A673 (cell line): ENCODE data around the gene MAP3K5. TPM values are rescaled to one million over a fixed set of nuclear protein-coding genes. Genes with fewer than 3 reads are reported as not detected.

Experiments
- BruUV-seq: library from RNA; stranded (reverse); fragments of 400-500 nt; replicated peaks from 2 replicates; lab custom pipeline; 2021; lab: Mats Ljungman, UMichigan
- CTCF ChIA-PET: fragments of 300-600 bp; sonication (Branson Sonifier 250); formaldehyde crosslinking; loops from one replicate; lab custom pipeline; 2022; ENCODE audit warnings: antibody characterized with exemption; lab: Charles Lee
- POLR2A ChIA-PET: fragments of 300-600 bp; sonication (Branson Sonifier 250); formaldehyde crosslinking; loops from one replicate; lab custom pipeline; 2022; ENCODE audit warnings: antibody characterized with exemption; ENCODE audit not compliant: low non-redundant PET; lab: Charles Lee
- DNase-seq: peaks from one replicate; pipeline ENCODE4 v3.0.0-alpha.2; 2015; ENCODE audit warnings: low spot score
- H3K27ac ChIP-seq: fragments of 200-600 bp; sonication (generic); 2 replicates; pipeline ENCODE4 v1.5.1; 2016; ENCODE audit warnings: mixed run types, low read depth, mild to moderate bottlenecking, mixed read lengths, antibody characterized with exemption, low read length; ENCODE audit not compliant: poor library complexity, severe bottlenecking
- H3K27me3 ChIP-seq: fragments of 200-600 bp; sonication (generic); replicated peaks from 2 replicates; pipeline ENCODE4 v1.6.1; 2017; ENCODE audit warnings: mixed run types, low read depth, mild to moderate bottlenecking, mixed read lengths, antibody characterized with exemption, low read length; ENCODE audit not compliant: insufficient read depth, poor library complexity
- H3K36me3 ChIP-seq: fragments of 200-600 bp; sonication (generic); 2 replicates; pipeline ENCODE4 v1.6.1; 2016; ENCODE audit warnings: mixed run types, mild to moderate bottlenecking, mixed read lengths, antibody characterized with exemption, low read length; ENCODE audit not compliant: insufficient read depth, poor library complexity, severe bottlenecking
- H3K4me1 ChIP-seq: fragments of 200-600 bp; sonication (generic); 2 replicates; pipeline ENCODE4 v1.6.1; 2017; ENCODE audit warnings: mixed run types, mild to moderate bottlenecking, mixed read lengths, antibody characterized with exemption, low read length; ENCODE audit not compliant: insufficient read depth, poor library complexity, severe bottlenecking
- H3K4me3 ChIP-seq: fragments of 200-600 bp; sonication (generic); 2 replicates; pipeline ENCODE4 v1.5.1; 2016; ENCODE audit warnings: low read depth, mixed run types, mild to moderate bottlenecking, mixed read lengths, low read length; ENCODE audit not compliant: poor library complexity, severe bottlenecking
- H3K9me3 ChIP-seq: fragments of 200-600 bp; sonication (generic); 2 replicates; pipeline ENCODE4 v1.6.1; 2016; ENCODE audit warnings: mixed run types, low read depth, mild to moderate bottlenecking, mixed read lengths, antibody characterized with exemption, low read length; ENCODE audit not compliant: poor library complexity, severe bottlenecking
- CTCF ChIP-seq: fragments of 300-800, 200-600 bp; sonication (generic); conservative IDR thresholded peaks from 2 replicates; pipeline ENCODE4 v1.5.1; 2017; ENCODE audit warnings: low read depth, mild to moderate bottlenecking, antibody characterized with exemption, low read length, moderate library complexity, mixed read lengths
- EZH2 ChIP-seq: fragments of 200-600 bp; sonication (generic); IDR thresholded peaks from 2 replicates; pipeline ENCODE4 v1.6.1; 2017; ENCODE audit warnings: borderline replicate concordance, low read depth, mild to moderate bottlenecking, mixed read lengths, antibody characterized with exemption, low read length; ENCODE audit not compliant: poor library complexity, severe bottlenecking
- intact Hi-C: fragments of 100-400 bp; cut with micrococcal nuclease; formaldehyde crosslinking; loops from one replicate; pipeline ENCODE4 v1.10.0; 2022; ENCODE audit not compliant: unreplicated experiment
- total RNA-seq: library from RNA; stranded (reverse); gene quantifications from 2 replicates; pipeline ENCODE4 v1.2.3, GENCODE V29; 2021

MAP3K5 gene
- total RNA-seq, 1 experiment from 2014 or later = 5.4 TPM

DNA sequence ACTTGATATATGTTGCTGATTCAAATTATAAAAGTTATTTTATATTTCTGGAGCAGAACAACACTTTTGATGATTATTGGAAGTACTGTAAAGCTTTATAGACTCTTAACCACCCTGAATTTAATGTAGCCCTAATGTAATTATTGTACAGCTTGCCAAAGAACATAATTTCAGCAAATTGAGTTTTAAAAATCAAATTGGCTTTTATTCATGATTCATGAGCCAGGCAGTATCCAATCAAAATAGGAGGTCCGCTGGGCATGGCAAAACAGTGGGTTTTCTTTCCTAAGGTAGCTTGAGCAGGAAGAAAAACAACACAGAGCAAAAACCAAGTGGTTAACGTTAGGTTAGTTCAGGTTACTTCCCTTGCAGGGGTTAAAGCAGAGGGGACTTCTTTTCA lies 177.3 kb downstream of the MAP3K5 start:
- DNase-seq = no peak
- POLR2A ChIA-PET = no interaction called here
- H3K9me3 ChIP-seq = no peaks in the 10 kb centered on the region
- intact Hi-C loops = no loop called here
- no peaks in the 10 kb centered on the region for H3K36me3 ChIP-seq
- H3K27ac ChIP-seq = no peak overlapping the region
- CTCF ChIA-PET = no interaction called here
- H3K4me1 ChIP-seq = peaks cover 41% of the 10 kb centered on the region
- TF ChIP-seq CTCF (no peak), EZH2 (no peak)
- no peak overlapping the region for H3K4me3 ChIP-seq
- BruUV-seq = no TSS peak
- no peaks in the 10 kb centered on the region for H3K27me3 ChIP-seq

GRCh38 chr6:136614350-136614749 lies 177.9 kb downstream of the MAP3K5 start:
- BruUV-seq = no TSS peak
- peaks cover 45% of the 10 kb centered on the region for H3K4me1 ChIP-seq
- no peaks in the 10 kb centered on the region for H3K9me3 ChIP-seq
- no peak overlapping the region for H3K4me3 ChIP-seq
- peak overlapping the region; percentile 60 for H3K27ac ChIP-seq
- CTCF ChIA-PET = no interaction called here
- no peak for TF ChIP-seq EZH2
- no peak for TF ChIP-seq CTCF
- DNase-seq = no peak
- intact Hi-C loops = no loop called here
- POLR2A ChIA-PET = no interaction called here
- H3K27me3 ChIP-seq = no peaks in the 10 kb centered on the region
- H3K36me3 ChIP-seq = no peaks in the 10 kb centered on the region

- Histone ChIP-seq H3K27ac (peak overlapping the region; percentile 60), H3K4me3 (no peak overlapping the region), H3K36me3 (no peaks in the 10 kb centered on the region), H3K27me3 (no peaks in the 10 kb centered on the region), H3K9me3 (no peaks in the 10 kb centered on the region), H3K4me1 (peaks cover 52% of the 10 kb centered on the region)
- POLR2A ChIA-PET = no interaction called here
- TF ChIP-seq EZH2 (no peak), CTCF (no peak)
- no TSS peak for BruUV-seq
- CTCF ChIA-PET = interaction anchor here (1.2 kb wide), 1 partner anchor 179 kb away, joined by 6 read pairs; the partner anchor contains the start of gene MAP3K5
- intact Hi-C loops = no loop called here
- DNase-seq = peak; percentile 91
Measured at GRCh38 chr6:136613477-136613876, 178.8 kb downstream of the MAP3K5 start.
